Right atrium auricular region (tissue), 2 donors: Measurements from ENCODE around the gene PRRG1. TPM values are rescaled to one million over a fixed set of nuclear protein-coding genes. Genes with fewer than 3 reads are reported as not detected.
A peak's percentile ranks its signal among the peaks of the same experiment; 100 is the strongest.
"Not testable (repeated sequence)": the region's sequence is repeated elsewhere in the genome, so short reads cannot be mapped to it uniquely, and the experiment has no call there.

ENCODE experiments used
- DNase-seq: peaks from one replicate; pipeline ENCODE4 v3.0.0-alpha.2; 2019; ENCODE audit warnings: low spot score
- H3K27ac ChIP-seq, 2 donors: fragments of 200-600 bp; sonication (generic); 1 replicate in 1 of 2; 2 replicates in 1 of 2; pipeline ENCODE4 v1.5.1; 2016 to 2019
- H3K27me3 ChIP-seq, 2 donors: fragments of 200-600 bp; sonication (generic); one replicate each; pipeline versions ENCODE4 v1.5.1 to v1.6.0; 2017 to 2019
- H3K36me3 ChIP-seq: fragments of 200-600 bp; sonication (generic); one replicate; pipeline ENCODE4 v1.5.1; 2016
- H3K4me1 ChIP-seq, 2 donors: fragments of 200-600 bp; sonication (generic); one replicate each; pipeline versions ENCODE4 v1.5.1 to v1.6.0; 2017 to 2019
- H3K4me3 ChIP-seq, 2 donors: fragments of 200-600 bp; sonication (generic); 1 replicate in 1 of 2; 2 replicates in 1 of 2; pipeline ENCODE4 v1.5.1; 2017 to 2019; ENCODE audit warnings: mild to moderate bottlenecking in 1 of 2, moderate library complexity in 1 of 2
- H3K9me3 ChIP-seq, 2 donors: fragments of 200-600 bp; sonication (generic); one replicate each; pipeline ENCODE4 v1.5.1; 2019
- CTCF ChIP-seq, 2 donors: fragments of 200-600 bp; sonication (generic); IDR thresholded peaks; one replicate each; pipeline ENCODE4 v1.5.1; 2019; ENCODE audit warnings: antibody characterized with exemption in 2 of 2
- total RNA-seq, 2 donors: library from RNA; depleted of rRNA; stranded (reverse); fragments of >200 nt; gene quantifications; one replicate each; pipeline ENCODE4 v1.1.0, GENCODE V29; 2016

The PRRG1 gene
- total RNA-seq, 2 donors from 2014 or later = 15.0 to 17.4 TPM

DNA sequence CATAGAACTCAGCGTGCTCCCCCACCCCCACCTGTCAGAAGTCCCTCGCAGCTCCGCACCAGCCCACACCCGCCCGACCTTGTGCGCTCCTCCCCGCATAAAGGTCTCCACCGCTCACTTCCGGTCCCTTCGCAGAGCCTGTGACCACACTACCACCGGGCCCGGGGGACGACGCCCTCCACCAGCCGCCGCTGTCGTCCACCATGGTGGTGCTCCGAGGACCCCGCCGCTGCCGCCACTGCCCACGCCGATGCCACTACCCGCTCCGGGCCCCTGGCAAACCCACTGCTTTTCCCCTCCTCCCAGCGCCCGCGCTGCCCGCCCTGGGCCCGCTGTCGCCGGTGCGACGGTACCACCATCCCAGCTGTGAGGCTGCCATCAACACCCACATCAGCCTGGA is 142.5 kb downstream of the PRRG1 start:
- no peak for TF ChIP-seq CTCF (IDR thresholded peaks at IDR 0.05)
- no peaks in the 10 kb centered on the region for H3K4me1 ChIP-seq
- no peak overlapping the region for H3K27ac ChIP-seq
- no peak overlapping the region for H3K4me3 ChIP-seq
- H3K36me3 ChIP-seq = no peaks in the 10 kb centered on the region
- DNase-seq = no peak
- no peaks in the 10 kb centered on the region for H3K27me3 ChIP-seq
- H3K9me3 ChIP-seq = no peaks in the 10 kb centered on the region

DNA sequence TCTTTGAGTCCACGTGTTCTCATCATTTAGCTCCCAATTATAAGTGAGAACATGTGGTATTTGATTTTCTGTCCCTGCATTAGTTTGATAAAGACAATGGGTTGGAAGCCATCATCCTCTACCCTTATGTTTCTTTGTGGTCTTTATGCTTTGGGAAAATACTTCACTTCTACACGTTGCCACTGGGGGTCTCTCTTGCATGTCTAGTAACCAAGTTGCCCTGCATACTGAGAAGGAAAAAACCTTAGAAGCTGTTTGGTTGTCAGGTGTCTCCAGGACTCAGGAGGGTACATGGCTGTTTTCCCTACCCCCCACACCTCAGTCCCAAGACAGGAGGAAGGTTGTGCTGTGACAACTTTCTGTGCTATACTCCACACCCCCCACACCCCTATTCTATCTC is 146.6 kb downstream of the PRRG1 start:
- H3K4me3 ChIP-seq, H3K4me1 ChIP-seq, DNase-seq, H3K27ac ChIP-seq, H3K27me3 ChIP-seq, H3K9me3 ChIP-seq, H3K36me3 ChIP-seq: not testable (repeated sequence)
- peak in 1 of 2 donors; percentile 23 for TF ChIP-seq CTCF (IDR thresholded peaks at IDR 0.05)

DNA sequence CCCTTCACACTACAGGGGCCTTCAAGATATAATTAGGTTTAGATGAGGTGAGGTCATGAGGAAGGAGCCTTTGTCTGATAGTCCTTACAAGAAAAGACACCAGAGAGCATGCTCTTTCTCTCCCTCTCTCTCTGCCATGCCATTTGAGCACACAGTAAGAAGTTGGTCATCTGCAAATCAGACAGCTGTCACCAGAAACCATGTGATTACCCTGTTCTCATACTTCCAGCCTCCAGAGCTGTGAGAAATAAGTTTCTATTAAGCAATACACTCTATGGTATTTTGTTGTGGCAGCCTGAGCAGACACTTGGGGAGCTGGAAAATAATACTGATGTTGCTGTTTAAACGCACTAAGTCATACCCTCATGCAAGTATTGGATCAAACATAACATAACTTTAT is 148.0 kb downstream of the PRRG1 start:
- H3K4me1 ChIP-seq, H3K9me3 ChIP-seq, H3K27me3 ChIP-seq, H3K4me3 ChIP-seq, H3K27ac ChIP-seq, H3K36me3 ChIP-seq, DNase-seq: not testable (repeated sequence)

DNA sequence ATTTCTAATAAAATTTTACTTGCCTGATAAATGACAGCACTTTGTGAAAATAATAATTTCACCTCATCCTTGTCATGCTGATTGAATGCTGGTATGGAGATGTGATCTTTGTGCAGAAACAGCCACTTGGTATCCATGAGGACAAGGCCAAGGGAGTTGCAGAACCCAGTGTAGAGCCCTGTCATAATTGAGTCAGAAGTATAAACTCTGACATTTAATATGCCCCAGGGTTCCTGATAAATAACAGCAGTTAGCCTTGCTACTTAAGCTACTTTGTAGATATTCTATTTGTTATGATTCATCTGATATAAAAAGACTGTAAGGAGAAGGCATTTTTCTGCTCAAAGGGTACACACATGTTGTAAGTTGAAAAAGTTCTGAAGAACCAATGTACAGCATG is 149.2 kb downstream of the PRRG1 start:
- not testable (repeated sequence) for H3K4me1 ChIP-seq, H3K4me3 ChIP-seq, H3K36me3 ChIP-seq, H3K27me3 ChIP-seq, H3K27ac ChIP-seq, H3K9me3 ChIP-seq, DNase-seq

DNA sequence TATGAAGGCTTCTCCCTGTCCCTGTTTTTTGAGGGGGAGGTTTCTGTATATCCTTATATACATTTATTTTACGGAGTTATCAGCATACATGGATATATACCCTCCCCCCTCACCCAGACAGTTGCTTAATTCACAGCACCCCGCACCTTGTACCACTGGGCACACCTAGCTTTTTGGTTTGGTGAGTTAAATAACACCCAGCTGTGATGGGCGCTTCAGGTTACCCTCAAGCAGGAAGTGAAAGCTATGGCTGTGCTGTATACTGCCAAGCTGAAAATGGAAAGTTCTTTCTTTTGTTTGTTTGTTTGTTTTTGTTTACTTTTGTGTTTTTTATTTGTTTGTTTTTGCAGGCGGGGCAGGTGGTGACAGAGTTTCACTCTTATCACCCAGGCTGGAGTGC is 150.5 kb downstream of the PRRG1 start:
- not testable (repeated sequence) for DNase-seq, H3K9me3 ChIP-seq, H3K27ac ChIP-seq, H3K4me1 ChIP-seq, H3K36me3 ChIP-seq, H3K27me3 ChIP-seq, H3K4me3 ChIP-seq

DNA sequence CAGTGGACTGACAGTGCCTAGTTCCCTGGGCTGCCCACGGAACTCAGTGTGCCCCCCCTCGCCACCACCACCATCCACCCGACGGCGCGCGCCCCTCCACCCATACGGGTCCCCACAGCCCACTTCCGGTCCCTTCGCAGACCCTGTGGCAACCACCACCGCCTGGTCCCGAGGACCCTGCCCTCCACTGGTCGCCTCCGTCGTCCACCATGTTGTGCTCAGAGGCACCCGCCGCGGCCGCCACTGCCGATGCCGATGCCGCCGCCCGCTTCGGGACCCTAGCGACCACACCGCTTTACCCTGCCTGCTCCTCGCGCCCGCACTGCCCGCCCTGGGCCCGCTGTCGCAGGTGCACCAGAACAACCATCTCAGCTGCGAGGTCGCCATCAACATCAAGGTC is 155.8 kb downstream of the PRRG1 start:
- Histone ChIP-seq H3K4me3 (no peak overlapping the region), H3K27ac (no peak overlapping the region), H3K9me3 (no peaks in the 10 kb centered on the region), H3K36me3 (no peaks in the 10 kb centered on the region), H3K4me1 (no peaks in the 10 kb centered on the region), H3K27me3 (no peaks in the 10 kb centered on the region)
- DNase-seq = no peak
- TF ChIP-seq CTCF (IDR thresholded peaks at IDR 0.05) = no peak

Other genes with a start within 250 kb of the PRRG1 start
- under 1 TPM; 0.07 to 0.08 TPM for gene LANCL3, start 222.3 kb downstream of the PRRG1 start, total RNA-seq